ENCODE data around the gene BFAR.
A peak's percentile ranks its signal among the peaks of the same experiment; 100 is the strongest.
"Not testable (repeated sequence)": the region's sequence is repeated elsewhere in the genome, so short reads cannot be mapped to it uniquely, and the experiment has no call there.

The BFAR gene, protein sequence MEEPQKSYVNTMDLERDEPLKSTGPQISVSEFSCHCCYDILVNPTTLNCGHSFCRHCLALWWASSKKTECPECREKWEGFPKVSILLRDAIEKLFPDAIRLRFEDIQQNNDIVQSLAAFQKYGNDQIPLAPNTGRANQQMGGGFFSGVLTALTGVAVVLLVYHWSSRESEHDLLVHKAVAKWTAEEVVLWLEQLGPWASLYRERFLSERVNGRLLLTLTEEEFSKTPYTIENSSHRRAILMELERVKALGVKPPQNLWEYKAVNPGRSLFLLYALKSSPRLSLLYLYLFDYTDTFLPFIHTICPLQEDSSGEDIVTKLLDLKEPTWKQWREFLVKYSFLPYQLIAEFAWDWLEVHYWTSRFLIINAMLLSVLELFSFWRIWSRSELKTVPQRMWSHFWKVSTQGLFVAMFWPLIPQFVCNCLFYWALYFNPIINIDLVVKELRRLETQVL

GRCh38 chr16:14632693-14633569, at the start of gene BFAR:
Gene BFAR (plus strand): TSS chr16:14632951. CDS start chr16:14644347, 11,396 bp downstream.
- DNase-seq (ENCODE audit: low read depth in 3 of 3, low spot score in 1 of 3), result peak; percentile 97 to 99 (median 98)

GRCh38 chr16:14585287-14585686, 47.5 kb upstream of the BFAR start:
- DNase-seq (ENCODE audit: low read depth in 3 of 3, low spot score in 1 of 3), result no peak

- no peak for DNase-seq (ENCODE audit: low read depth in 3 of 3, low spot score in 1 of 3)
Observed at GRCh38 chr16:14586637-14587305, 46.0 kb upstream of the BFAR start.

- no peak for DNase-seq (ENCODE audit: low read depth in 3 of 3, low spot score in 1 of 3)
Observed at GRCh38 chr16:14600164-14600563, 32.6 kb upstream of the BFAR start.

GRCh38 chr16:14602443-14602963, 30.2 kb upstream of the BFAR start:
- no peak for DNase-seq (ENCODE audit: low read depth in 3 of 3, low spot score in 1 of 3)

- no peak for DNase-seq (ENCODE audit: low read depth in 3 of 3, low spot score in 1 of 3)
Observed at GRCh38 chr16:14606102-14606501, 26.6 kb upstream of the BFAR start.

- no peak for DNase-seq (ENCODE audit: low read depth in 3 of 3, low spot score in 1 of 3)
Observed at GRCh38 chr16:14608111-14608566, 24.6 kb upstream of the BFAR start.

DNA sequence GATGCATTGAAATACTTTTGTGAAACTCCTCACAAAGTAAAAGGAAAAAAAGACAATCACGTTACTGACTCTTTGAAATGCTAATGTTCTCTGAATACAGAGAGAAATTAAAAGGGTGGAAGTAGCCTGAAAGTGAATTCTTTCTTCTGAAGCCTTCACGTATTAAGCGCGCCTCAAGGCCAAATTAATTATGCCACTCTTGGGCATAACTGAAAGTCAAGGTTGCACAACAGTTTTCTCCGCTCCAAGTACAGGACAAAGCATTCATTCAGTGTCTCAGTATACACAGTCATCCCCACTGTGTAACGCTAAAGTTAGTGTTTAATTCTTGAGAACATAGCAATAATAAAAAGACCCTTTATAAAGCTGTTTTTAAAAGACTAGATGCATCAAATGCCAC, 24.1 kb upstream of the BFAR start:
- DNase-seq (ENCODE audit: low read depth in 3 of 3, low spot score in 1 of 3), result no peak

DNA sequence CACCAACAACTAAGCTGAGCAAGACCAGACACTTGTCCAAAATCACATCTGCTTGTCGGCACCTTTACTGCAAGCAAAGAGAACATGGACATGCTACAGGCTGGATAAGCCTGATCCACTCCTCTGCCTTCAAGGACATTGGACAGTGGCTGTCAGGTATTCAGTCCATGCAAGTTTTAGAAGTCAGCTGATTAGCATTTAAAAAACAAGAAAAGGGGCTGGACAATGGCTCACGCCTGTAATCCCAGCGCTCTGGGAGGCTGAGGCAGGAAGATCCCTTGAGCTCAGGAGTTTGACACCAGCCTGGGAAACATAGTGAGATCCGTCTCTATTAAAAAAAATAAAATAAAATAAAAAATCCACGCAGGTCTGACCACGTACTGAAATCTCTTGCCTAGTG, 23.0 kb upstream of the BFAR start:
- no peak for DNase-seq (ENCODE audit: low read depth in 3 of 3, low spot score in 1 of 3)

- DNase-seq (ENCODE audit: low read depth in 3 of 3, low spot score in 1 of 3), result no peak
Observed at GRCh38 chr16:14611660-14612059, 21.1 kb upstream of the BFAR start.

GRCh38 chr16:14613991-14614390, 18.8 kb upstream of the BFAR start:
- no peak for DNase-seq (ENCODE audit: low read depth in 3 of 3, low spot score in 1 of 3)

GRCh38 chr16:14616280-14616679, 16.5 kb upstream of the BFAR start:
- no peak for DNase-seq (ENCODE audit: low read depth in 3 of 3, low spot score in 1 of 3)

GRCh38 chr16:14618566-14618965, 14.2 kb upstream of the BFAR start:
- DNase-seq (ENCODE audit: low read depth in 3 of 3, low spot score in 1 of 3), result no peak

DNA sequence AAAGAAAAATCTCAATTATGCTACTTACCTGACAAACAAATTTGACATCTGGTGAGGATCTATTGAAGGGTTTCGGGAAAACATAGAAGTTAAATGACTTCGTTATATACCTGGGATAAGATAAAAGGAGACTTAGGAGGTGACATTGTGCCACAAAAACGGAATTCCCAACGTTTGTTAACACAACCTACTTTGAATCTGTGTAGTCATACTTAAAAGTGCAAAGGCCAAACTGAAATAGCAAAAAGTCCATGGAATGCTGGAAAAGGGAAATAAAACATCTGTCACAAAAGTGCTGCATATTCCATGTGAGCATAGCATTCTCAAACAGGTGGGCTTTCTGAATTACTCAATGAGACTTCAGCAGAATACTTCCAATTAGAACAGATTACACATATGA, 5.7 kb upstream of the BFAR start:
- no peak for DNase-seq (ENCODE audit: low read depth in 3 of 3, low spot score in 1 of 3)

GRCh38 chr16:14628806-14629611, 3.7 kb upstream of the BFAR start:
- no peak for DNase-seq (ENCODE audit: low read depth in 3 of 3, low spot score in 1 of 3)

DNA sequence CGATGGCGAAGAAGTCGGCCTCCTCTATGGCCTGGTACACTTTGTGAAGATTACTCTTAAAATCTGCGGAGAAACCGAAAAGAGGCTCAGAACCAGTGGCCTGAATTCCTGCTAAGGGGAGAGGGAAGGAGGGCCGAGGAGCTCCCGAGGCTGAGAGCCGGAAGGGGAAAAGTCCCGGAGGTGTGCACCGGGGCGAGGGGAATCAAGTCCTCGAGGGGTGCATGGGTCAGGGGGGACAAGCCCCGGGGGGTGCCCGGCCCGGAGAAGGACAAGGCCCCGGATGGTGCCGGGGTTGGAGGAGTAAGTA, 3.2 kb upstream of the BFAR start:
- DNase-seq (ENCODE audit: low read depth in 3 of 3, low spot score in 1 of 3), result no peak

GRCh38 chr16:14629919-14630619, 2.7 kb upstream of the BFAR start, which contains the start of gene PARN:
Gene PARN (minus strand): TSS chr16:14630260. CDS start chr16:14630125, 135 bp downstream.
- peak; percentile 95 to 97 (median 96) for DNase-seq (ENCODE audit: low read depth in 3 of 3, low spot score in 1 of 3)

GRCh38 chr16:14630620-14631330, 2.0 kb upstream of the BFAR start:
- not testable (repeated sequence) for DNase-seq (ENCODE audit: low read depth in 3 of 3, low spot score in 1 of 3)

DNA sequence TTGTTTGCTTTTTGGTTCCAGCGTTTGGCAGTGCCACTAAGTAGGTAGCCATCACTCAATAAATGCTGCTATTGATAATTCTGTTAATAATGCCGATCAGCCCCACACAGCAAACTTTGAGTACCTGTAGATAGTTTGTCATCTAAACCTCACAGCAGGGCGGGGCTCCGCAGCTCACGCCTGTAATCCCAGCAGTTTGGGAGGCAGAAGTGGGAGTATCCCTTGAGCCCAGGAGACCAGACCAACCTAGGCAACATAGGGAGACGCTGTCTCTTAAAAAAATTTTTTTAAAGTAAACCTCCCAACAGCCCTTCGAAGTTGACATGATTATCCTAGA, 1.6 kb downstream of the BFAR start:
- DNase-seq (ENCODE audit: low read depth in 3 of 3, low spot score in 1 of 3), result no peak
